GM21529 (cell line): ENCODE results near the gene SEMA3G.

Experiments
- ATAC-seq: cut with Tn5 transposase; IDR thresholded peaks from one replicate; pipeline ENCODE4 v1.9.1; 2021; ENCODE audit not compliant: unreplicated experiment

Gene SEMA3G

DNA sequence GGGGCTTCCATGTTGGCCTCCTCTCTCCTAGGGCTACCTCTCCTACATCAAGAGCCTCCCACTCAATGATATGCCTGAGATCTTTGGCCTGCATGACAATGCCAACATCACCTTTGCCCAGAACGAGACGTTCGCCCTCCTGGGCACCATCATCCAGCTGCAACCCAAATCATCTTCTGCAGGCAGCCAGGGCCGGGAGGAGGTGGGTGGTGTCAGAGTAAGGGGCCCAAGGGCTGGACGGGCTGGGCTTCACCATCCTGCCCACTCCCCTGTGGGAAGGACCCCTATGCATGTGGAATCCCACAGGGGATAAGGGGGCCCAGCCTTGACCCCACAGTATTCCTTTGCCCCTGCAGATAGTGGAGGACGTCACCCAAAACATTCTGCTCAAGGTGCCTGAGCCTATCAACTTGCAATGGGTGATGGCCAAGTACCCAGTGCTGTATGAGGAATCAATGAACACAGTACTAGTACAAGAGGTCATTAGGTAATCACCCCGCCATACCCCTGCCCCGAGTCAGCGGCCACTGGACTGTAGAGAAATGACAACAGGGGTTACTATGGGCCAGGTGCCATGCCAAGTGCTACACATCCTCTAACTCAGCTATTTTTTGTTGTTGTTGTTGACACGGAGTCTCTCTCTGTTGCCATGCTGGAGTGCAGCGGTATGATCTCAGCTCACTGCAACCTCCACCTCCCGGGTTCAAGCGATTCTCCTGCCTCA, 47.1 kb downstream of the SEMA3G start:
- ATAC-seq = no peak

DNA sequence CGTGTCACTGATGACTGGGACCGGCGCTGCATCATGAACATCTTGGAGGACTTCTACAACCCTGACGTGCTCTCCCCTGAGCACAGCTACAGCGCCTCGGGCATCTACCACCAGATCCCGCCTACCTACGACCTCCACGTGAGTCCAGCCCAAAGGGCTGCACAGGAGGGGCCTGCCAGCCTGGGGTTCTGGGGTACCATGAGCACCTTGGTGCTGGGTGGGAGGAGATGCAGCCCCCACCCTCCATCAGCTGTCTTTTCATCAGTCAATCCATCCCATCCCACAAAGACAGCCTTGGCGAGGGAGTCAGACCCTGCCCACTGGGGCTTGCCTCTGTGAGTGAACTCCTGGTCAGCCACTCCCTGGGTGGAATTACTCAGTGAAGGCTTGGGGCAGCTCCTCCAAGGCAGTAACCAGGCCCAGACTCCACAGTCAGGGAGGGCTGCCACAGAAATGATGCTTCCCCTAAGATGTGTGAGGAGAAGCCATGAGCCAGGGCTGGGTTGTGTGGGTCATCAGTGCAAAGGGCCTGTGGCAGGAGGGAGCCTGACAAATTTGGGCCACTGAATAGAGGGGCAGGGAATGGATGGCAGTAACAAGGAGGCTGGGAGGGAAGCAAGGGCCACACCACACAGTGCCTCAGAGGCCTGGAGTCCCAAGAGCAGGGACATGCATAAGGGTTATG, 47.9 kb downstream of the SEMA3G start:
- ATAC-seq = no peak

DNA sequence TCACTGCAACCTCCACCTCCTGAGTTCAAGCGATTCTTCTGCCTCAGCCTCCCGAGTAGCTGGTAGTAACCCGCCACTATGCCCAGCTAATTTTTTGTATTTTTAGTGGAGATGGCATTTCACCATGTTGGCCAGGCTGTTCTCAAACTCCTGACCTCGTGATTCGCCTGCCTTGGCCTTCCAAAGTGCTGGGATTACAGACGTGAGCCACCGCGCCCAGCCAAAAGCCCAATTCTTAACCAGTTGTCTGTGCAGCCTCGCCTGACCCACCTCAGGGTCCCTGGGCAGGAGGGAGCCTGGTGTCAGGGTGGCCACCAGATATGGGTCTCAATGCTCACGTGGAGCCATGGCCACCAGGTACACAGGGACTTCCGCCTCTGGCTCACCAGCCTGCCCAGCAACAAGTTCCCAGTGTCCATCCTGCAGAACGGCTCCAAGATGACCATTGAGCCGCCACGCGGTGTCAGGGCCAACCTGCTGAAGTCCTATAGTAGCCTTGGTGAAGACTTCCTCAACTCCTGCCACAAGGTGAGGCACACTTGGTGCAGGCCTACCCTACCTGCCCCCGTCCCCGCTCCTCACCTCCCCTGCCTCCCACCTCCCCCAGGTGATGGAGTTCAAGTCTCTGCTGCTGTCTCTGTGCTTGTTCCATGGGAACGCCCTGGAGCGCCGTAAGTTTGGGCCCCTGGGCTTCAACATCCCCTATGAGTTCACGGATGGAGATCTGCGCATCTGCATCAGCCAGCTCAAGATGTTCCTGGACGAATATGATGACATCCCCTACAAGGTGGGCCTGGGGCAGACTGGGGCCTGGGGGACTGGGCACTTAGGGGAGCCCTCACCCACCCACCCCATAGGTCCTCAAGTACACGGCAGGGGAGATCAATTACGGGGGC, 48.6 kb downstream of the SEMA3G start:
- ATAC-seq = no peak

DNA sequence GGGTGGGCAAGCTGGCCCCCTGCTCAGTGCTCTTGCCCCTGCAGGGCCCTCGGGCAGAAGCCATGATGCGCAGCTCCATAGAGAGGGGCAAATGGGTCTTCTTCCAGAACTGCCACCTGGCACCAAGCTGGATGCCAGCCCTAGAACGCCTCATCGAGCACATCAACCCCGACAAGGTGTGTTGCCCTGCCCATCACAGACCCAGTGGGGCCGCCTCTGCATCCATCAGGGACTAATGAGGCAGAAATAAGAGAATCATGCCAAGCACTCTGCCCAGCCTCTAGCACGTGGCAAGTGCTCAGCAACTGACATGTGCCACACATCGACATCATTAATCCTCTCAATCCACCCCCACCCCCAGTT, 49.4 kb downstream of the SEMA3G start:
- no peak for ATAC-seq

DNA sequence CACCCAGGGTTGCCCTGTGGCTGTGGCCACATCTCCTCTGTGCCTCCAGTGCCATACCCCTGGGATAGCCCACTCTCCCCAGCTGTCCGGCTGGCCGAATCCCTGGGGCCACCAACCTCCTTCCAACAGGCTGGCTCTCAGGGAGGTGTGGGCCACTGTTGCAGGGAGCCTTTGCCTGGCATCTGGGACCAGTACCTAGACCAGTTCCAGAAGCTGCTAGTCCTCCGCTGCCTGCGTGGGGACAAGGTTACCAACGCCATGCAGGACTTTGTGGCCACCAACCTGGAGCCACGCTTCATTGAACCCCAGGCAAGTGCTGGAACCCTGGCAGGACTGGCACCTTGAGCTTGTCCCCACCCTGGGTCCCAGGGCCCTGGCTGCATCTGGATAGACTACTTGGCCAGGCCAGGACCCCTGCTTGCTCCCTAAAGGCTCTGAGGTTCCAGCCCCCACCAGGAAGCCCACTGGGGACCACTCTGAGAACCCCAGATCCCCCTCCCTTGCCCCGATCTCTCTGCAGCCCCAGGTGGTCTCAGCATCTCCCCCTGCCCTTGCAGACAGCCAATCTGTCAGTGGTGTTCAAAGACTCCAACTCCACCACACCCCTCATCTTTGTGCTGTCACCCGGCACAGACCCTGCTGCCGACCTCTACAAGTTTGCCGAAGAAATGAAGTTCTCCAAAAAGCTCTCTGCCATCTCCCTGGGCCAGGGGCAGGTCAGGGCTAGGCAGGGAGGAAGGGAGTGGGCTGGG, 50.0 kb downstream of the SEMA3G start:
- ATAC-seq = no peak

DNA sequence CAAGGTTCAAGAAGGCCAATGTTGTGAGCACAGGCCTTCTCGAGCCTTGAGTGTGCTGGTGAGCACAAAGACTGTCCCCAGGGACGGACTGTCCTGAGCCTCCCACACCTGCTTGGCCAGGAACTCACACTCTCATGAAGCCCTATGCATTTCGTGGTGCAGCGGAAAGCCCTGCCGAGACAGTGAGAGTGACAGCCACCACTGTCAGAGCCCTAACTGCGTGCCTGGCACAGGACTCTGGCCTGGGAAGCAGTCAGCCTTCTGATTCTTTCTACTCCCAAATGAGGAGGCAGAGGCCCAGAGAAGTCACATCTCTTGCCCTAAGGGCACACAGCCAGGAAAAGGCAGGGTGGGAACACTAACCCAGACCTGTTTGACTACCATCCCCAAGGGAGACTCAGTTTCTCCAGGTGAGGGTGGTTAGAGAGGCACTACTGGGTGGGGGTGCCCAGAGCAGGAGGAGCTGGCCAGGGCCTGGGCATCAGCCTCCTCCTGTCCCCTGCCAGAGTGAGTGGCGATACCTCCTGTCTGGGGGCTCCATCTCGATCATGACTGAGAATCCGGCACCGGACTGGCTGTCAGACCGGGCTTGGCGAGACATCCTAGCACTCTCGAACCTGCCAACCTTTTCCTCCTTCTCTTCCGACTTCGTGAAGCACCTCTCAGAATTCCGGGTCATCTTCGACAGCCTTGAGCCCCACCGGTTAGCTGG, 50.8 kb downstream of the SEMA3G start:
- ATAC-seq = no peak

DNA sequence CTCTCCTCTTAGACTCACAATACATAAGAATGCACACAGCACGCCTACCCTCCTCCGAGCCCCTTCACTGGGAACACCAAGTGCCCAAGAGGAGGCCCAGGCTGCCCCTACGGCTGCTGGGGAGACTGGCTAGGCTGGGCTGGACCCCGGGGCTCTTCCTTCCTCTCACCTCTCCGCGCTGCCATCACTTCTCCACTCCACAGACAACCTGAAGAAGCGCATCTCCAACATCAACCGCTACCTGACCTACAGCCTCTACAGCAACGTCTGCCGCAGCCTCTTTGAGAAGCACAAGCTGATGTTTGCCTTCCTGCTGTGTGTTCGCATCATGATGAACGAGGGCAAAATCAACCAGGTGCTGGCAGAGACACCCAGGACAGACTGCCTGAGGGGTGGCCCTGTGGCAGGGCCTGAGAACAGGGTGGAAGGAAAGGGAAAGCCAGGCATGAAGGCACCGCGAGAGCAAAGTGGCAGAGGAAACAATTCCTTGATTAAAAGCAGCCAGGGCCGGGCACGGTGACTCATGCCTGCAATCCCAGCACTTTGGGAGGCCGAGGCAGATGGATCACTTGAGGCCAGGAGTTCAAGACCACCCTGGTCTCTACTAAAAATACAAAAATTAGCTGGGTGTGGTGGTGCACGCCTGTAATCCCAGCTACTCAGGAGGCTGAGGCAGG, 51.6 kb downstream of the SEMA3G start:
- ATAC-seq = no peak

DNA sequence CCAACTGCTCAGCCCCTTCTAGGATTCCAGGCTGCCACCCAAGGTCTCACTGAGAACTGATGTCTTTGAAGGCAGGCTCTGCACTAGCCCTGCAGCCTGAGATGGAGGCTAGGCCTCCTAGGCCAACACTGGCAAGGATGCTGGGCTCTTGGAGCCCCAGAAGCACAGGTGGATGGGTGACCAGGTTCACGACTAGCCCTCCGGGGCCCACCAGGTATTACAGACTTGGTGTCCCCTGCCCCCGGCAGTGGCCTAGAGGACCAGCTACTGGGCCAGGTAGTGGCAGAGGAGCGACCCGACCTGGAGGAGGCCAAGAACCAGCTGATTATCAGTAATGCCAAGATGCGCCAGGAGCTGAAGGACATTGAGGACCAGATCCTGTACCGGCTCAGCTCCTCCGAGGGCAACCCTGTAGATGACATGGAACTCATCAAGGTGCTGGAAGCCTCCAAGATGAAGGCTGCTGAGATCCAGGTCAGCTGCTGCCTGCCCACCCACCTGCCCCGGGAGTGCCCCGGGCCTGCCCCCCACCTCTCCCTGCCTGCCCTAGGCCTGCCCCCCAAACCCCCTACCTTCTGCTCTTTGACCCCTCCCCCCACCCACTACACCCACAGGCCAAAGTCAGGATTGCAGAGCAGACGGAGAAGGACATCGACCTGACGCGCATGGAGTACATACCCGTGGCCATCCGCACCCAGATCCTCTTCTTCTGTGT, 52.5 kb downstream of the SEMA3G start:
- ATAC-seq = no peak

DNA sequence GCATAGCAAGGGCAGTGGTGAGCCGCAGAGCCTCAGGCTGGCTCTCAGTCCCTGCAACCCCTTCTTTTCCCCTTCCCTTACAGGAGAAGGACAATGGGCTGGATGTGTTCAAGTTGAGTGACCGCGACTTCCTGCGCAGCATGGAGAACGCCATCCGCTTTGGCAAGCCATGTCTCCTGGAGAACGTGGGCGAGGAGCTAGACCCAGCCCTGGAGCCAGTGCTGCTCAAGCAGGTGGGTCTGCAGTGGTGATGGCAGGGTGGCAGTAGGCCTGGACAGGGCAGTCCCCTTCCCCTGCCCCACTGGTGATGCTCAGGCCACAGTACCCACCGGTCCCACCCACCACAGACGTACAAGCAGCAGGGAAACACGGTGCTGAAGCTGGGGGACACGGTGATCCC, 53.8 kb downstream of the SEMA3G start:
- no peak for ATAC-seq

DNA sequence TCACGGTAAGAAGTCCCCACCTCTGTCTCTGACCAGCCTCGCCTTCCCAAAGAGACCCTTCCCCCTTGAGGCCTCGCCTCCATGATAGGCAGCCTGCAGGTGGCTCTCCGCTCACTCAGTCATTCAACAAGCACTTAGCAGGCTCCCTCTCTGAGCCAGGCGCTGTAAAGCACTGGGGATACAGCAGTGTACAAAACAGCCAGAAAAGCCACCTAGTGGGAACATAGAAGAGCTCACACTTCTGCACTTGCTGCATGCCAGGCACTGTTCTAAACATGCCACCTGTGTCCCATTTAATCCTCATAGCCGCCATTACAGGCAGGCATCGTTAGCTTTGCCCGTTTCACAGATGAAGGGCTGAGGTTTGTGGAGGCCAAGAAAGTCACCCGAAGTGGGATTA, 56.0 kb downstream of the SEMA3G start:
- ATAC-seq = no peak

DNA sequence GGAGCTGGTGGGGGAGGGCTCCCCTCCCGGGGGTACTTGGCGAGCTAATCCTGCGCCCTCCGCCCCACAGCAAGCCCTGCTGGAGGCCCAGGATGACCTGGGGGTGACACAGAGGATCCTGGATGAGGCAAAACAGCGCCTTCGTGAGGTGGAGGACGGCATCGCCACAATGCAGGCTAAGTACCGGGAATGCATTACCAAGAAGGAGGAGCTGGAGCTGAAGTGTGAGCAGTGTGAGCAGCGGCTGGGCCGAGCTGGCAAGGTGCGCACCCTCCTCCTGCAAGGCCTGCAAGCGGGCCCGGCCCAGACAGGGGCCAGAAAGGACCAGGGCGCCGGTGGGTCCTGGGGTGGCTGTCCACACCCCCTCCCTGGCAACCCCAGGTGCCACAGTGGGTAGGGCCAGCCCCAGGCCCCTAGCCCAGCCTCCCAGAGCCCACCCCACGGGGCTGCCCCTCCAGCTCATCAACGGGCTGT, 56.5 kb downstream of the SEMA3G start:
- no peak for ATAC-seq

DNA sequence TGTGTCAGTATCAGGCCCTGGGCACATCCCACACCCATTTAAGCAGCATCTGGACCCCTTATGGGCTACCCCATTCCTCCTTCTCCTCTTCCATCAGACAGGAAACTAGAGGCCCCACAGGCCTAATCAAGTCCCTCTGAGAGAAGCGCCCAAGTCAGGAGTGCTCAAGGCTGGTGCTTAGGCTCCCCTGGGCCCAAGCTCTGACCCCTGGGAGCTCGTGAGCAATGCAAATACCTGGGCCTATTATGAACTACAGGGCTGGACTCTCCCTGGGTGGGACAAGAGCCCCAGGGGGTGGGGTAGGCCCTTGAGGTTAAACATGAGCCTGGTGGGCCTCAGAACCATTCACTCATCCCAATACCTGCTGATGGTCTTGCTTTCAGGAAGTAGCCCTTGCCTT, 57.4 kb downstream of the SEMA3G start:
- ATAC-seq = no peak

DNA sequence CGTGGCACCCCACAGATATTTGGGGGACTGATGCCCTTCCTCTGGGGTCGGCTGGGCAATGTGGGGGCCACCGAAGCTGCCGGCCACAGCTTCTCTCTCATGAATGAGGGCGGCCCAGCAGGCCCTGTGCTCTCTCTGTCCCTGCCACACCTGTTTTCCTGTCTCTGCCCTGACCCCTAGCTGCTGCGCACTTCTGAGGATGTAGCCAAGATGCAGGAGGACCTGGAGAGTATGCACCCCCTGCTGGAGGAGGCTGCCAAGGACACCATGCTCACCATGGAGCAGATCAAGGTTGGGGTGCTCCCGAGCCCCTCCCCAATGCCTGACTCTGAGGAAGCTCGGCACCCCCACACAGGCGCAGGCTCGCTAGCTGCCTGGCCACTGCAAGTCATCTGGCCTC, 59.7 kb downstream of the SEMA3G start:
- no peak for ATAC-seq

DNA sequence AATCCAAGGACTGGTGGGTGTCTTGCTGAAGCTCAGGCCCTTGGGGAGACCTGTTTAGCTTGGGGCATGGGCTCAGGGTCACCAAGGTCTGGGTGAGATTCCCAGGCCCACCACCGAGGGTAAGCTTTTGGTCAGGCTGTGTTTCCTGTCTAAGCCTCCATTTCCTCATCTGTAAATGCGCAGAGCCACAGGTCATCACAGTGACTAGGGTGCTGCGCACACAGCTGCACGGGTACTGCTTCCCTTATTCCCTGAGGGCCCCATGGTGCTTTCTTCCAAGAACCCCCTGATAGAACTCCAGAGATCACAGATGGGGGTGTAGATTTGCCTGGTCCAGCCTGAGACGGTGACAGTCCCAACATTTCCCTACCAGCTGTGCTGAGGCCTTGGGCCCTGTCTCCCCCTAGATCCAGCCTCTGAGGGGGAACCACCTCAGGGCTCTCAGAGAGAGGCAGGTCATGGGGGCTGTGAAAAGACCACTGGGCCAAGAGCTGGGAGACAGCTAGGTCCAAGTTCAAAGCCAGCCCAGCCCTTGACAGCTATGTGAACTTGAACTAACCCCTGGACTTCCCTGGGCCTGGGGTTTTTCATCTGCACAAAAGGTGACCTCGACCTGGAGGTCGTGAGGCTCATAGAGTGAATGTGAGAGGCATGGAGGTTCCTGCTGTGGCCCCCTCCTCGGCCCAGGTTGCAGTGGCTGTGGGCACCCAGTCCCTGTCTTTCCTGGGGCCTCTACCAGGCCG, 60.7 kb downstream of the SEMA3G start:
- no peak for ATAC-seq

DNA sequence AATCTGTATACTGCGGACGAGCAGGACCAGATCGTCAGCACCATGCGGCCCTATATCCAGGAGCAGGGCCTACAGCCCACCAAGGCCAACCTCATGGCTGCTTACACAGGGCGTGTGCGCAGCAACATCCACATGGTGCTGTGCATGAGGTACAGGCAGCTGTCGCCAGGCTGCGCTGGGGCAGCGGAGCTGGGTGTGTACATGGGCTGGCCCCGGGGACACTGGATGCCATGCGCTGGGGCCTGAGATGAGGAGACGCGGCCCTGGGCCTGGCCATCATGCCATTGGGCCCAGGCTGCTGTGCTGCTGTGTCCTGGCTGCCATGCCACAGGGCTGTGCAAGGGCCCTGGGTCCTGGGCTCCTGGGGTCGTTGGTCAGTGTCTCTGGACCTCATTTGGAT, 61.5 kb downstream of the SEMA3G start:
- no peak for ATAC-seq
